IMR-90 (cell line): ENCODE data around the gene FAM151A. TPM values are rescaled to one million over a fixed set of nuclear protein-coding genes. Genes with fewer than 3 reads are reported as not detected.

Source experiments
- ATAC-seq: fragments of 200-7000 bp; cut with Tn5 transposase; 2 replicates; pipeline ENCODE4 v1.9.1; 2020; ENCODE audit warnings: low read depth, mild to moderate bottlenecking, moderate library complexity
- BruUV-seq: library from RNA; stranded (reverse); fragments of 400-500 nt; replicated peaks from 2 replicates; lab custom pipeline; 2021; lab: Mats Ljungman, UMichigan
- CTCF ChIA-PET: fragments of 300-600 bp; formaldehyde crosslinking; extraction: SDS; loops from one replicate; lab custom pipeline; 2021; ENCODE audit warnings: antibody characterized with exemption; lab: Yijun Ruan, JAX
- POLR2A ChIA-PET: fragments of 300-600 bp; sonication (Branson Sonifier 250); formaldehyde crosslinking; loops from one replicate; lab custom pipeline; 2022; ENCODE audit warnings: antibody characterized with exemption; ENCODE audit not compliant: unreplicated experiment; lab: Charles Lee
- DNase-seq: peaks from one replicate; pipeline ENCODE4 v3.0.0; 2013
- H2AFZ ChIP-seq: replicated peaks from 2 replicates; pipeline ENCODE3; 2013; ENCODE audit warnings: low read length, mild to moderate bottlenecking; ENCODE audit not compliant: poor library complexity
- H2AK5ac ChIP-seq: 2 replicates; pipeline ENCODE4 v1.6.1; 2013; ENCODE audit warnings: low read depth, low read length, inconsistent platforms
- H2AK9ac ChIP-seq: replicated peaks from 2 replicates; pipeline ENCODE3; 2013; ENCODE audit warnings: mild to moderate bottlenecking, low read depth, low read length, moderate library complexity; ENCODE audit not compliant: poor library complexity
- H2BK120ac ChIP-seq: 2 replicates; pipeline ENCODE4 v1.6.1; 2013; ENCODE audit warnings: low read depth, low read length, inconsistent platforms
- H2BK15ac ChIP-seq: 3 replicates; pipeline ENCODE4 v1.6.1; 2013; ENCODE audit warnings: low read depth, low read length, inconsistent platforms
- H2BK20ac ChIP-seq: 2 replicates; pipeline ENCODE4 v1.6.1; 2013; ENCODE audit warnings: low read depth, mild to moderate bottlenecking, inconsistent platforms, low read length, moderate library complexity
- H2BK5ac ChIP-seq: 2 replicates; pipeline ENCODE4 v1.6.1; 2013; ENCODE audit warnings: mild to moderate bottlenecking, low read depth, low read length, inconsistent platforms; ENCODE audit not compliant: poor library complexity, severe bottlenecking
- H3K14ac ChIP-seq: replicated peaks from 2 replicates; pipeline ENCODE4 v1.6.1; 2013; ENCODE audit warnings: low read depth, low read length, inconsistent platforms
- H3K18ac ChIP-seq: 2 replicates; pipeline ENCODE4 v1.6.1; 2013; ENCODE audit warnings: low read depth, low read length, control low read depth
- H3K23ac ChIP-seq: 2 replicates; pipeline ENCODE4 v1.6.1; 2013; ENCODE audit warnings: low read depth, low read length, inconsistent platforms
- H3K27ac ChIP-seq: 2 replicates; pipeline ENCODE4 v1.5.1; 2013; ENCODE audit warnings: mild to moderate bottlenecking, control low read depth, low read length; ENCODE audit not compliant: insufficient read depth
- H3K27me3 ChIP-seq: 2 replicates; pipeline ENCODE4 v1.6.1; 2013; ENCODE audit warnings: low read length; ENCODE audit not compliant: control insufficient read depth, insufficient read depth
- H3K36me3 ChIP-seq: 2 replicates; pipeline ENCODE4 v1.6.1; 2013; ENCODE audit warnings: low read length, mixed read lengths; ENCODE audit not compliant: control insufficient read depth, insufficient read depth
- H3K4ac ChIP-seq: 2 replicates; pipeline ENCODE4 v1.6.1; 2013; ENCODE audit warnings: low read depth, low read length, inconsistent platforms
- H3K4me1 ChIP-seq: 2 replicates; pipeline ENCODE4 v1.6.1; 2013; ENCODE audit warnings: low read length, mixed read lengths; ENCODE audit not compliant: control insufficient read depth, insufficient read depth
- H3K4me2 ChIP-seq: 2 replicates; pipeline ENCODE4 v1.6.1; 2013; ENCODE audit warnings: low read depth, mild to moderate bottlenecking, control low read depth, low read length, moderate library complexity
- H3K4me3 ChIP-seq: 2 replicates; pipeline ENCODE4 v1.5.1; 2013; ENCODE audit warnings: low read depth, mild to moderate bottlenecking, control low read depth, low read length, moderate library complexity; ENCODE audit not compliant: insufficient read depth
- H3K56ac ChIP-seq: 2 replicates; pipeline ENCODE4 v1.6.1; 2013; ENCODE audit warnings: low read length, inconsistent platforms; ENCODE audit not compliant: insufficient read depth; ENCODE audit errors: extremely low read depth
- H3K79me1 ChIP-seq, 2 experiments: 2 replicates each; pipeline ENCODE4 v1.6.1; 2013; ENCODE audit warnings: low read length in 2 of 2, inconsistent platforms in 1 of 2, low read depth in 1 of 2
- H3K9ac ChIP-seq: 2 replicates; pipeline ENCODE4 v1.6.1; 2013; ENCODE audit warnings: low read depth, low read length, control low read depth
- H3K9me1 ChIP-seq: 2 replicates; pipeline ENCODE4 v1.6.1; 2013; ENCODE audit warnings: low read length, inconsistent platforms; ENCODE audit not compliant: insufficient read depth
- H3K9me3 ChIP-seq: 2 replicates; pipeline ENCODE4 v1.6.1; 2013; ENCODE audit warnings: low read length; ENCODE audit not compliant: control insufficient read depth, insufficient read depth
- H4K20me1 ChIP-seq: 2 replicates; pipeline ENCODE4 v1.6.1; 2013; ENCODE audit warnings: low read length, inconsistent platforms; ENCODE audit not compliant: insufficient read depth
- H4K5ac ChIP-seq: 2 replicates; pipeline ENCODE4 v1.6.1; 2013; ENCODE audit warnings: mild to moderate bottlenecking, low read depth, low read length, control low read depth
- H4K8ac ChIP-seq, 2 experiments: 2 replicates each; pipeline ENCODE4 v1.6.1; 2013; ENCODE audit warnings: low read depth in 2 of 2, low read length in 2 of 2, control low read depth in 1 of 2, inconsistent platforms in 1 of 2
- H4K91ac ChIP-seq: 2 replicates; pipeline ENCODE4 v1.6.1; 2013; ENCODE audit warnings: low read depth, low read length, inconsistent platforms; ENCODE audit not compliant: insufficient read depth
- BHLHE40 ChIP-seq: fragments of 150-350 bp; IDR thresholded peaks from 2 replicates; pipeline ENCODE4 v1.6.1; 2016; ENCODE audit warnings: mild to moderate bottlenecking, low read depth, low read length
- CHD1 ChIP-seq: IDR thresholded peaks from 2 replicates; pipeline ENCODE4 v1.6.1; 2012; ENCODE audit warnings: low read depth, low read length, improper control_type of control experiment
- ELK1 ChIP-seq: fragments of 150-350 bp; IDR thresholded peaks from 2 replicates; pipeline ENCODE4 v1.6.1; 2016; ENCODE audit warnings: low read depth, mild to moderate bottlenecking, low read length, moderate library complexity, borderline replicate concordance
- FOS ChIP-seq: fragments of 150-350 bp; IDR thresholded peaks from 2 replicates; pipeline ENCODE4 v1.6.1; 2016; ENCODE audit warnings: low read depth, low read length
- MAFK ChIP-seq: IDR thresholded peaks from 2 replicates; pipeline ENCODE4 v1.6.1; 2012; ENCODE audit warnings: low read depth, low read length, improper control_type of control experiment
- MAZ ChIP-seq: IDR thresholded peaks from 2 replicates; pipeline ENCODE4 v1.6.1; 2012; ENCODE audit warnings: low read depth, mild to moderate bottlenecking, low read length, improper control_type of control experiment, moderate library complexity, borderline replicate concordance
- MXI1 ChIP-seq: IDR thresholded peaks from 2 replicates; pipeline ENCODE4 v1.6.1; 2012; ENCODE audit warnings: low read depth, mild to moderate bottlenecking, low read length, moderate library complexity, borderline replicate concordance
- NFE2L2 ChIP-seq: fragments of 150-350 bp; IDR thresholded peaks from 2 replicates; pipeline ENCODE4 v1.6.1; 2016; ENCODE audit warnings: low read depth, mild to moderate bottlenecking, low read length
- POLR2A ChIP-seq: IDR thresholded peaks from 2 replicates; pipeline ENCODE4 v1.6.1; 2012; ENCODE audit warnings: mild to moderate bottlenecking, low read depth, low read length
- RAD21 ChIP-seq: IDR thresholded peaks from 2 replicates; pipeline ENCODE4 v1.6.1; 2012; ENCODE audit warnings: low read length, improper control_type of control experiment
- RCOR1 ChIP-seq: IDR thresholded peaks from 2 replicates; pipeline ENCODE4 v1.6.1; 2012; ENCODE audit warnings: mild to moderate bottlenecking, low read length, improper control_type of control experiment; ENCODE audit not compliant: insufficient replicate concordance
- SMC3 ChIP-seq: fragments of 150-350 bp; IDR thresholded peaks from 2 replicates; pipeline ENCODE4 v1.6.1; 2016; ENCODE audit warnings: low read depth, mild to moderate bottlenecking, antibody characterized with exemption, low read length, moderate library complexity
- WGBS, 2 experiments: methylation state at CpG; one replicate each; pipeline versions ENCODE4 v1.1.5 to v1.1.7; 2013; ENCODE audit warnings: missing lambda C conversion rate in 2 of 2; ENCODE audit not compliant: insufficient read length in 1 of 2; ENCODE audit errors: extremely low coverage in 2 of 2; 5-methylcytosine and 5-hydroxymethylcytosine counted together
- dilution Hi-C: fragments of 300-500 bp; cut with HindIII; formaldehyde crosslinking; loops from one replicate; pipeline ENCODE4 v1.14.3; 2018; ENCODE audit warnings: low sequenced_read_pairs; ENCODE audit not compliant: unreplicated experiment
- in situ Hi-C: fragments of 300-500 bp; cut with MboI; formaldehyde crosslinking; loops from 3 replicates; pipeline ENCODE4 v1.14.3; 2019; ENCODE audit warnings: low sequenced_read_pairs, inconsistent platforms, mixed read lengths
- intact Hi-C: fragments of 100-400 bp; cut with micrococcal nuclease; formaldehyde crosslinking; loops from 2 replicates; pipeline ENCODE4 v1.10.0; 2022
- polyA plus RNA-seq, 3 experiments: library from polyadenylated mRNA; depleted of rRNA; stranded (reverse); fragments of >200 nt; gene quantifications; 2 replicates each; pipeline ENCODE4 v1.2.3, GENCODE V29; 2012; ENCODE audit warnings: low replicate concordance in 1 of 3
- total RNA-seq: library from RNA; depleted of rRNA; stranded (reverse); fragments of >200 nt; gene quantifications from 2 replicates; pipeline ENCODE4 v1.2.3, GENCODE V29; 2012
- TF ChIP-seq, protein P1 (sequence below): conservative IDR thresholded peaks from 2 replicates; pipeline ENCODE4 v1.5.1; 2012; ENCODE audit warnings: mild to moderate bottlenecking, low read depth, low read length, improper control_type of control experiment

FAM151A gene
- total and polyA plus RNA-seq, 2 of the 4 experiments (the other 2 are of a cell fraction) = not detected

GRCh38 chr1:54599211-54599823 is 24.0 kb downstream of the FAM151A start:
- Histone ChIP-seq H3K9ac (no peak overlapping the region), H3K4me1 (no peaks in the 10 kb centered on the region), H2AK5ac (no peak overlapping the region), H3K79me1 (no peaks in the 10 kb centered on the region), H2BK20ac (no peak overlapping the region), H3K9me3 (no peaks in the 10 kb centered on the region), H4K5ac (no peak overlapping the region), H3K14ac (no peak overlapping the region), H3K18ac (no peak overlapping the region), H4K91ac (no peak overlapping the region), H3K4ac (no peak overlapping the region), H2BK15ac (no peak overlapping the region), H3K36me3 (no peaks in the 10 kb centered on the region), H4K20me1 (no peaks in the 10 kb centered on the region), H3K4me3 (no peak overlapping the region), H2BK5ac (no peak overlapping the region), H3K27ac (no peak overlapping the region), H2AK9ac (no peak overlapping the region), H2BK120ac (no peak overlapping the region), H3K23ac (no peak overlapping the region), H3K27me3 (no peaks in the 10 kb centered on the region), H2AFZ (peak overlapping the region; percentile 14), H3K9me1 (0 out of 2 replicates have a peak, but pooled peaks cover 3% of the 10 kb centered on the region), H3K4me2 (no peak overlapping the region), H4K8ac (no peak overlapping the region), H3K56ac (no peak overlapping the region)
- WGBS, 2 experiments = 73% methylated on average over 3 of the region's 13 CpGs; no CpG with 5 or more reads in 1 of the 2 experiments
- TF ChIP-seq SMC3 = no peak
- TF ChIP-seq NFE2L2 = no peak
- no peak for TF ChIP-seq RAD21
- TF ChIP-seq RCOR1 = no peak
- no peak for TF ChIP-seq POLR2A
- no peak for TF ChIP-seq BHLHE40
- no peak for TF ChIP-seq CHD1
- no peak for TF ChIP-seq FOS
- TF ChIP-seq MAZ = no peak
- no peak for TF ChIP-seq MXI1
- TF ChIP-seq, protein P1, sequence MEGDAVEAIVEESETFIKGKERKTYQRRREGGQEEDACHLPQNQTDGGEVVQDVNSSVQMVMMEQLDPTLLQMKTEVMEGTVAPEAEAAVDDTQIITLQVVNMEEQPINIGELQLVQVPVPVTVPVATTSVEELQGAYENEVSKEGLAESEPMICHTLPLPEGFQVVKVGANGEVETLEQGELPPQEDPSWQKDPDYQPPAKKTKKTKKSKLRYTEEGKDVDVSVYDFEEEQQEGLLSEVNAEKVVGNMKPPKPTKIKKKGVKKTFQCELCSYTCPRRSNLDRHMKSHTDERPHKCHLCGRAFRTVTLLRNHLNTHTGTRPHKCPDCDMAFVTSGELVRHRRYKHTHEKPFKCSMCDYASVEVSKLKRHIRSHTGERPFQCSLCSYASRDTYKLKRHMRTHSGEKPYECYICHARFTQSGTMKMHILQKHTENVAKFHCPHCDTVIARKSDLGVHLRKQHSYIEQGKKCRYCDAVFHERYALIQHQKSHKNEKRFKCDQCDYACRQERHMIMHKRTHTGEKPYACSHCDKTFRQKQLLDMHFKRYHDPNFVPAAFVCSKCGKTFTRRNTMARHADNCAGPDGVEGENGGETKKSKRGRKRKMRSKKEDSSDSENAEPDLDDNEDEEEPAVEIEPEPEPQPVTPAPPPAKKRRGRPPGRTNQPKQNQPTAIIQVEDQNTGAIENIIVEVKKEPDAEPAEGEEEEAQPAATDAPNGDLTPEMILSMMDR = no peak
- TF ChIP-seq MAFK = no peak
- TF ChIP-seq ELK1 = no peak
- POLR2A ChIA-PET = no interaction called here
- DNase-seq (no peak), ATAC-seq (no peak)
- intact Hi-C loops = no loop called here
- BruUV-seq = no TSS peak
- CTCF ChIA-PET = no interaction called here
- dilution Hi-C loops = no loop called here
- in situ Hi-C loops = no loop called here
